ENCODE results near the gene ANP32A. TPM values are rescaled to one million over a fixed set of nuclear protein-coding genes. Genes with fewer than 3 reads are reported as not detected.

Gene ANP32A
- total and polyA plus RNA-seq, 8 donors: 34.4 to 112 (median 68.7) TPM

- no peak overlapping the region for H3K4me3 ChIP-seq
- TF ChIP-seq CTCF (IDR thresholded peaks at IDR 0.05) (no peak), POLR2A (IDR thresholded peaks at IDR 0.05) (no peak), EP300 (IDR thresholded peaks at IDR 0.05) (no peak), POLR2AphosphoS5 (IDR thresholded peaks at IDR 0.05) (no peak)
- DNase-seq: no peak
- no peaks in the 10 kb centered on the region for H3K27me3 ChIP-seq
- no peaks in the 10 kb centered on the region for H3K4me1 ChIP-seq
- 82 to 92% (median 89%) methylated on average over 3 of the region's 3 CpGs for WGBS, 5 donors
- no peak overlapping the region for H3K27ac ChIP-seq
- intact Hi-C loops (cut with DNase I; ENCODE audit: low total_unique reads): no loop called here
- no peaks in the 10 kb centered on the region for H3K9me3 ChIP-seq
- H3K36me3 ChIP-seq: no peaks in the 10 kb centered on the region
Measured at GRCh38 chr15:68743256-68743655, 77.4 kb downstream of the ANP32A start.

GRCh38 chr15:68739390-68740080, 81.2 kb downstream of the ANP32A start:
- Histone ChIP-seq H3K4me3 (no peak overlapping the region), H3K36me3 (no peaks in the 10 kb centered on the region), H3K9me3 (no peaks in the 10 kb centered on the region), H3K4me1 (no peaks in the 10 kb centered on the region), H3K27me3 (no peaks in the 10 kb centered on the region), H3K27ac (no peak overlapping the region)
- no peak for DNase-seq
- no peak for TF ChIP-seq POLR2A (IDR thresholded peaks at IDR 0.05)
- no peak for TF ChIP-seq CTCF (IDR thresholded peaks at IDR 0.05)
- no peak for TF ChIP-seq POLR2AphosphoS5 (IDR thresholded peaks at IDR 0.05)
- no peak for TF ChIP-seq EP300 (IDR thresholded peaks at IDR 0.05)
- intact Hi-C loops (cut with DNase I; ENCODE audit: low total_unique reads): no loop called here
- 74 to 79% (median 74%) methylated on average over 6 of the region's 6 CpGs for WGBS, 5 donors

GRCh38 chr15:68735610-68736009, 85.1 kb downstream of the ANP32A start:
- DNase-seq: no peak
- H3K36me3 ChIP-seq: no peaks in the 10 kb centered on the region
- H3K27me3 ChIP-seq: no peaks in the 10 kb centered on the region
- intact Hi-C loops (cut with DNase I; ENCODE audit: low total_unique reads): no loop called here
- TF ChIP-seq EP300 (IDR thresholded peaks at IDR 0.05): no peak
- no peak for TF ChIP-seq POLR2A (IDR thresholded peaks at IDR 0.05)
- no peak for TF ChIP-seq POLR2AphosphoS5 (IDR thresholded peaks at IDR 0.05)
- no peak for TF ChIP-seq CTCF (IDR thresholded peaks at IDR 0.05)
- peaks cover 0 to 10% (median under 1%) of the 10 kb centered on the region in 4 donors for H3K4me1 ChIP-seq
- no peak overlapping the region for H3K27ac ChIP-seq
- no peaks in the 10 kb centered on the region for H3K9me3 ChIP-seq
- H3K4me3 ChIP-seq: no peak overlapping the region

DNA sequence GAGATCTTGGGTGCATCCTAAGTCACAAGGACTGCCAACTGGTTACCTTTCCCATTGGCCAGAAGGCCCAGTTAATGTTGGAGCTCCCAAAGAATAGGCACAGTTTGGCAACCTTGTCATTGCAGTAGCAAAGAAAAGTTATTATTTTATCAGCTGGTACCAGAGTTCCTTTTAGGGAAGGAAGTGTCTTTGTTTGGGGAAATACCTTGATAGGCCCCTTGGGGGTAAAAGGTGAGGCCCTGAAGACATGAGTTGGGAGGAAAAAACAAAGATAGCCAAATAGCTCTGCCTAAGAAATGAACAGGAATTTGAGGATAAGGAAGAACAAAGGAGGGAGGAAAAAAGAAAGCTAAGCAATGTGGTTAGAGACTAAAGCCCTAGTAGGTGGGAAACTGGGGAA, 85.8 kb downstream of the ANP32A start:
- TF ChIP-seq CTCF (IDR thresholded peaks at IDR 0.05) (no peak), POLR2AphosphoS5 (IDR thresholded peaks at IDR 0.05) (no peak), EP300 (IDR thresholded peaks at IDR 0.05) (no peak)
- H3K27ac ChIP-seq: no peak overlapping the region
- no peak overlapping the region for H3K4me3 ChIP-seq
- no peaks in the 10 kb centered on the region for H3K36me3 ChIP-seq
- DNase-seq: no peak
- peaks cover 0 to 17% (median 4%) of the 10 kb centered on the region in 4 donors for H3K4me1 ChIP-seq
- no peaks in the 10 kb centered on the region for H3K9me3 ChIP-seq
- no peaks in the 10 kb centered on the region for H3K27me3 ChIP-seq
- intact Hi-C loops (cut with DNase I; ENCODE audit: low total_unique reads): loop anchor here (5.0 kb wide), 1 partner anchor 142 kb away; no protein-coding TSS in a partner anchor
